OCI-M2 (cell line): ENCODE results near the gene NPPA.
"Not testable (repeated sequence)": the region's sequence is repeated elsewhere in the genome, so short reads cannot be mapped to it uniquely, and the experiment has no call there.

Experiments
- DNase-seq: peaks from one replicate; lab custom pipeline; 2025; ENCODE audit not compliant: unreplicated experiment; lab: John Stamatoyannopoulos, UW

NPPA gene

GRCh38 chr1:11813021-11813420, 34.6 kb downstream of the NPPA start:
- no peak for DNase-seq

GRCh38 chr1:11807133-11807532, 40.5 kb downstream of the NPPA start:
- no peak for DNase-seq

GRCh38 chr1:11806307-11806936, 41.2 kb downstream of the NPPA start:
- DNase-seq, result no peak

GRCh38 chr1:11805422-11806306, 41.9 kb downstream of the NPPA start, which contains the start of the genes CLCN6 and MTHFR:
Gene CLCN6, plus strand, starts transcription at chr1:11806191. Its CDS starts 72 bp downstream, at chr1:11806263.
Gene MTHFR, minus strand, starts transcription at chr1:11805964. Its CDS starts 2,848 bp downstream, at chr1:11803116.
- DNase-seq, result peak; percentile 85

- no peak for DNase-seq
Observed at GRCh38 chr1:11804666-11805421, 42.7 kb downstream of the NPPA start.

- not testable (repeated sequence) for DNase-seq
Observed at GRCh38 chr1:11803924-11804665, 43.5 kb downstream of the NPPA start.

- DNase-seq, result peak; percentile 68
Observed at GRCh38 chr1:11802973-11803885, 44.4 kb downstream of the NPPA start.

- no peak for DNase-seq
Observed at GRCh38 chr1:11802616-11802972, 45.0 kb downstream of the NPPA start.

- no peak for DNase-seq
Observed at GRCh38 chr1:11800756-11801433, 46.7 kb downstream of the NPPA start.

- DNase-seq, result no peak
Observed at GRCh38 chr1:11800391-11800755, 47.2 kb downstream of the NPPA start.

- no peak for DNase-seq
Observed at GRCh38 chr1:11799896-11800295, 47.7 kb downstream of the NPPA start.

GRCh38 chr1:11799099-11799498, 48.5 kb downstream of the NPPA start:
- DNase-seq, result no peak

GRCh38 chr1:11797525-11798216, 49.9 kb downstream of the NPPA start:
- peak; percentile 64 for DNase-seq

- no peak for DNase-seq
Observed at GRCh38 chr1:11796036-11796828, 51.4 kb downstream of the NPPA start.
